GM12878 (cell line): ENCODE measurements around the gene EPHB2. TPM values are rescaled to one million over a fixed set of nuclear protein-coding genes. Genes with fewer than 3 reads are reported as not detected.
A peak's percentile ranks its signal among the peaks of the same experiment; 100 is the strongest.

Source experiments
- ATAC-seq: fragments of 200-7000 bp; cut with Tn5 transposase; 3 replicates; pipeline ENCODE4 v1.9.1; 2020; ENCODE audit warnings: mild to moderate bottlenecking, moderate library complexity
- BruUV-seq: library from RNA; stranded (reverse); fragments of 400-500 nt; replicated peaks from 2 replicates; lab custom pipeline; 2021; lab: Mats Ljungman, UMichigan
- CTCF ChIA-PET: fragments of 300-600 bp; sonication (Branson Sonifier 250); formaldehyde crosslinking; extraction: SDS; loops from one replicate; lab custom pipeline; 2021; ENCODE audit warnings: inconsistent platforms; lab: Yijun Ruan, JAX
- POLR2A ChIA-PET: fragments of 350-600 bp; formaldehyde crosslinking; extraction: SDS; loops from one replicate; lab custom pipeline; 2021; ENCODE audit warnings: inconsistent platforms; lab: Charles Lee
- RAD21 ChIA-PET: fragments of 300-600 bp; sonication (Branson Sonifier 250); formaldehyde crosslinking; loops from one replicate; lab custom pipeline; 2023; ENCODE audit warnings: antibody characterized with exemption; ENCODE audit not compliant: unreplicated experiment; lab: Charles Lee
- SMC1A ChIA-PET: fragments of 300-600 bp; sonication (Branson Sonifier 250); formaldehyde crosslinking; loops from one replicate; lab custom pipeline; 2023; ENCODE audit not compliant: unreplicated experiment, uncharacterized antibody; lab: Charles Lee
- DNase-seq: peaks from one replicate; pipeline ENCODE4 v3.0.0-alpha.2; 2011; ENCODE audit warnings: low read depth, low spot score
- FAIRE-seq: peaks from 3 replicates; lab custom pipeline; 2011; peaks lifted over from hg19 to GRCh38; lab: Jason Lieb, UNC
- H2AFZ ChIP-seq: 2 replicates; pipeline ENCODE4 v1.6.0; 2011; ENCODE audit warnings: low read depth, low read length, control low read depth; ENCODE audit not compliant: control insufficient read depth
- H3K27ac ChIP-seq: 2 replicates; pipeline ENCODE4 v1.5.1; 2011; ENCODE audit warnings: control low read depth; ENCODE audit not compliant: control insufficient read depth, insufficient read depth
- H3K27me3 ChIP-seq, 2 experiments: replicated peaks in 1 of 2; 2 replicates each; pipeline versions ENCODE4 v1.6.0 to v1.6.1; 2011; ENCODE audit warnings: low read length in 1 of 2; ENCODE audit not compliant: control insufficient read depth in 2 of 2, insufficient read depth in 2 of 2
- H3K36me3 ChIP-seq, 2 experiments: 2 replicates each; pipeline ENCODE4 v1.5.1; 2011; ENCODE audit warnings: low read length in 1 of 2; ENCODE audit not compliant: control insufficient read depth in 2 of 2, insufficient read depth in 2 of 2
- H3K4me1 ChIP-seq: 2 replicates; pipeline ENCODE4 v1.6.1; 2011; ENCODE audit warnings: mild to moderate bottlenecking, low read length, moderate library complexity, mixed read lengths; ENCODE audit not compliant: control insufficient read depth, insufficient read depth
- H3K4me2 ChIP-seq: 2 replicates; pipeline ENCODE4 v1.6.0; 2011; ENCODE audit warnings: control low read depth; ENCODE audit not compliant: control insufficient read depth, insufficient read depth
- H3K4me3 ChIP-seq: fragments of 200-600 bp; sonication (generic); 2 replicates; pipeline ENCODE4 v1.5.1; 2016
- H3K79me2 ChIP-seq: 2 replicates; pipeline ENCODE4 v1.6.0; 2011; ENCODE audit warnings: low read length; ENCODE audit not compliant: control insufficient read depth, insufficient read depth
- H3K9ac ChIP-seq: 2 replicates; pipeline ENCODE4 v1.8.0; 2011; ENCODE audit warnings: low read length, control low read depth, mixed read lengths; ENCODE audit not compliant: control insufficient read depth, insufficient read depth
- H3K9me3 ChIP-seq: replicated peaks from 3 replicates; pipeline ENCODE4 v1.5.1; 2011; ENCODE audit warnings: mild to moderate bottlenecking, low read length; ENCODE audit not compliant: control insufficient read depth, insufficient read depth
- H4K20me1 ChIP-seq: 2 replicates; pipeline ENCODE4 v1.6.0; 2011; ENCODE audit not compliant: control insufficient read depth, insufficient read depth
- RAD21 ChIP-seq: IDR thresholded peaks from 2 replicates; pipeline ENCODE4 v1.6.1; 2011; ENCODE audit warnings: mild to moderate bottlenecking, low read depth, low read length, moderate library complexity; ENCODE audit not compliant: insufficient read depth
- SMC3 ChIP-seq: IDR thresholded peaks from 2 replicates; pipeline ENCODE4 v1.6.1; 2011; ENCODE audit warnings: low read length, improper control_type of control experiment, borderline replicate concordance
- SUPT20H ChIP-seq: IDR thresholded peaks from 2 replicates; pipeline ENCODE4 v1.6.1; 2011; ENCODE audit warnings: low read depth, mild to moderate bottlenecking, low read length, moderate library complexity, borderline replicate concordance; ENCODE audit not compliant: control insufficient read depth
- WGBS: methylation state at CpG from one replicate; pipeline ENCODE4 v1.1.6; 2016; ENCODE audit warnings: low lambda C conversion rate; ENCODE audit not compliant: insufficient replicate concordance, insufficient coverage; ENCODE audit errors: missing lambda C conversion rate; 5-methylcytosine and 5-hydroxymethylcytosine counted together
- in situ Hi-C: fragments of 300-500 bp; cut with MboI; formaldehyde crosslinking; loops from 9 replicates; pipeline ENCODE4 v1.14.3; 2018; ENCODE audit warnings: mixed read lengths
- intact Hi-C: fragments of 100-400 bp; cut with micrococcal nuclease; formaldehyde crosslinking; loops from one replicate; pipeline ENCODE4 v1.14.2; 2022; ENCODE audit not compliant: unreplicated experiment
- polyA plus RNA-seq, 11 experiments: library from polyadenylated mRNA; depleted of rRNA in 4 of 11; unstranded in 6 of 11; stranded (reverse) in 5 of 11; fragments of >200 nt; fragmentation: Nextera tagmentation in 4 of 11; fragmentation: Illumina TruSeq in 1 of 11; extraction: Ambion mirVana in 4 of 11; extraction: Trizol in 1 of 11; gene quantifications; 1 replicate in 1 of 11; 2 replicates in 10 of 11; pipeline versions ENCODE4 v1.2.1 to v1.2.3, GENCODE V29; 2011 to 2016; ENCODE audit warnings: inconsistent platforms in 2 of 11, missing spikeins in 2 of 11, low read depth in 1 of 11
- total RNA-seq, 4 experiments: library from RNA; depleted of rRNA in 3 of 4; stranded (reverse); fragments of >200 nt in 3 of 4; fragmentation: Illumina TruSeq in 1 of 4; extraction: Trizol in 1 of 4; gene quantifications; 2 replicates each; pipeline versions ENCODE4 v1.2.1 to v1.2.3, GENCODE V29; 2013 to 2021
- TF ChIP-seq, protein P1 (sequence below): IDR thresholded peaks from 2 replicates; pipeline ENCODE4 v1.6.1; 2012; ENCODE audit warnings: low read length, inconsistent platforms
- TF ChIP-seq, protein P2 (sequence below): fragments of 450-650 bp; formaldehyde crosslinking; IDR thresholded peaks from 2 replicates; pipeline ENCODE4 v1.4.0; 2020; ENCODE audit warnings: mild to moderate bottlenecking, moderate library complexity
- TF ChIP-seq, protein P3 (sequence below), 3 experiments: IDR thresholded peaks in 2 of 3; conservative IDR thresholded peaks in 1 of 3; 2 replicates each; pipeline ENCODE4 v1.5.1; 2011; ENCODE audit warnings: low read depth in 3 of 3, low read length in 3 of 3, mild to moderate bottlenecking in 3 of 3, control low read depth in 2 of 3, moderate library complexity in 2 of 3, inconsistent platforms in 1 of 3, mixed read lengths in 1 of 3; ENCODE audit not compliant: control insufficient read depth in 2 of 3, insufficient read depth in 1 of 3; ENCODE audit errors: extremely low read depth in 1 of 3

EPHB2 gene
- total and polyA plus RNA-seq, 10 of the 15 experiments (the other 5 are each of a cell fraction or from before 2014, with no cell fraction given), result 0.13 to 3.3 (median 0.92) TPM

DNA sequence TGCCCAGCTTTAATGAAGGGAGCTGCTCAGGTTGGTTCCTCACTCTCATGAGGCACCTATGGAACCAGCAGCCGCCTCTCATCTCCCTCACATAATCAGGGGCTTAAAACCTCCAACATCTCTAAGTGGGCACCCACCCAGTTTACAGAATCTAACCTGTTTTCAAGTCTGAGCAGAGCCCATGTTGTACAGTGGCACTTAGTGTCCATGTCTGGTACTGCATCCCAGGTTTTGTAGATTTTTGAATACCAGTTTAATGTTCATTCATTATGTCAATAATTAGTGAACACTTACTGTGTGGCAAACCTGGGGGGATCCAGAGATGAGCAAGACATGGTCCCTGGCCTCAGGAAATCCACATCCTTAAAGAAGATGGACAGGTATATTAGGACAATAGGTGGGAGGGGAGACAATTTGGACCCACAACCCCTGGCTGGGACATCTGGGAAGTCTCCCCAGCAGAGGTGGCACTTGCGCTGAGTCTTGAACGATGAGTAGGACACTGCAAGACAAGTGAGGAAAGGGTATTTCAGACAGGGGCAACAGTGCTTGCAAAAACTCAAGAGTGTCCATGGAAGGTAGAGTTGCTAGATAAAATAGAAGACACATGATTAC is 178.7 kb downstream of the EPHB2 start:
- H3K4me3 ChIP-seq, result no peak overlapping the region
- BruUV-seq, result no TSS peak
- SMC1A ChIA-PET, result interaction anchor here (1.0 to 2.1 kb wide), 3 partner anchors 185 to 214 kb away, joined by 3 to 19 read pairs (median 5); no protein-coding TSS in a partner anchor
- 0% methylated on average over 3 of the region's 3 CpGs for WGBS
- H4K20me1 ChIP-seq, result no peaks in the 10 kb centered on the region
- H3K79me2 ChIP-seq, result no peaks in the 10 kb centered on the region
- intact Hi-C loops (loop anchor here (1.0 kb wide), 1 partner anchor 185 kb away; no protein-coding TSS in a partner anchor), in situ Hi-C loops (loop anchor here (10.0 kb wide), 1 partner anchor 185 kb away; no protein-coding TSS in a partner anchor)
- H3K9me3 ChIP-seq, result no peaks in the 10 kb centered on the region
- ATAC-seq, result peak; percentile 74
- peak; percentile 81 for TF ChIP-seq RAD21
- TF ChIP-seq, protein P1, sequence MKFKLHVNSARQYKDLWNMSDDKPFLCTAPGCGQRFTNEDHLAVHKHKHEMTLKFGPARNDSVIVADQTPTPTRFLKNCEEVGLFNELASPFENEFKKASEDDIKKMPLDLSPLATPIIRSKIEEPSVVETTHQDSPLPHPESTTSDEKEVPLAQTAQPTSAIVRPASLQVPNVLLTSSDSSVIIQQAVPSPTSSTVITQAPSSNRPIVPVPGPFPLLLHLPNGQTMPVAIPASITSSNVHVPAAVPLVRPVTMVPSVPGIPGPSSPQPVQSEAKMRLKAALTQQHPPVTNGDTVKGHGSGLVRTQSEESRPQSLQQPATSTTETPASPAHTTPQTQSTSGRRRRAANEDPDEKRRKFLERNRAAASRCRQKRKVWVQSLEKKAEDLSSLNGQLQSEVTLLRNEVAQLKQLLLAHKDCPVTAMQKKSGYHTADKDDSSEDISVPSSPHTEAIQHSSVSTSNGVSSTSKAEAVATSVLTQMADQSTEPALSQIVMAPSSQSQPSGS, result no peak
- TF ChIP-seq SUPT20H, result no peak
- TF ChIP-seq, protein P2, sequence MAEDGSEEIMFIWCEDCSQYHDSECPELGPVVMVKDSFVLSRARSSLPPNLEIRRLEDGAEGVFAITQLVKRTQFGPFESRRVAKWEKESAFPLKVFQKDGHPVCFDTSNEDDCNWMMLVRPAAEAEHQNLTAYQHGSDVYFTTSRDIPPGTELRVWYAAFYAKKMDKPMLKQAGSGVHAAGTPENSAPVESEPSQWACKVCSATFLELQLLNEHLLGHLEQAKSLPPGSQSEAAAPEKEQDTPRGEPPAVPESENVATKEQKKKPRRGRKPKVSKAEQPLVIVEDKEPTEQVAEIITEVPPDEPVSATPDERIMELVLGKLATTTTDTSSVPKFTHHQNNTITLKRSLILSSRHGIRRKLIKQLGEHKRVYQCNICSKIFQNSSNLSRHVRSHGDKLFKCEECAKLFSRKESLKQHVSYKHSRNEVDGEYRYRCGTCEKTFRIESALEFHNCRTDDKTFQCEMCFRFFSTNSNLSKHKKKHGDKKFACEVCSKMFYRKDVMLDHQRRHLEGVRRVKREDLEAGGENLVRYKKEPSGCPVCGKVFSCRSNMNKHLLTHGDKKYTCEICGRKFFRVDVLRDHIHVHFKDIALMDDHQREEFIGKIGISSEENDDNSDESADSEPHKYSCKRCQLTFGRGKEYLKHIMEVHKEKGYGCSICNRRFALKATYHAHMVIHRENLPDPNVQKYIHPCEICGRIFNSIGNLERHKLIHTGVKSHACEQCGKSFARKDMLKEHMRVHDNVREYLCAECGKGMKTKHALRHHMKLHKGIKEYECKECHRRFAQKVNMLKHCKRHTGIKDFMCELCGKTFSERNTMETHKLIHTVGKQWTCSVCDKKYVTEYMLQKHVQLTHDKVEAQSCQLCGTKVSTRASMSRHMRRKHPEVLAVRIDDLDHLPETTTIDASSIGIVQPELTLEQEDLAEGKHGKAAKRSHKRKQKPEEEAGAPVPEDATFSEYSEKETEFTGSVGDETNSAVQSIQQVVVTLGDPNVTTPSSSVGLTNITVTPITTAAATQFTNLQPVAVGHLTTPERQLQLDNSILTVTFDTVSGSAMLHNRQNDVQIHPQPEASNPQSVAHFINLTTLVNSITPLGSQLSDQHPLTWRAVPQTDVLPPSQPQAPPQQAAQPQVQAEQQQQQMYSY (CRISPR knock-in tag), result no peak
- peak; percentile 63; the same call in 1 of the 2 replicates for TF ChIP-seq SMC3
- TF ChIP-seq, protein P3, sequence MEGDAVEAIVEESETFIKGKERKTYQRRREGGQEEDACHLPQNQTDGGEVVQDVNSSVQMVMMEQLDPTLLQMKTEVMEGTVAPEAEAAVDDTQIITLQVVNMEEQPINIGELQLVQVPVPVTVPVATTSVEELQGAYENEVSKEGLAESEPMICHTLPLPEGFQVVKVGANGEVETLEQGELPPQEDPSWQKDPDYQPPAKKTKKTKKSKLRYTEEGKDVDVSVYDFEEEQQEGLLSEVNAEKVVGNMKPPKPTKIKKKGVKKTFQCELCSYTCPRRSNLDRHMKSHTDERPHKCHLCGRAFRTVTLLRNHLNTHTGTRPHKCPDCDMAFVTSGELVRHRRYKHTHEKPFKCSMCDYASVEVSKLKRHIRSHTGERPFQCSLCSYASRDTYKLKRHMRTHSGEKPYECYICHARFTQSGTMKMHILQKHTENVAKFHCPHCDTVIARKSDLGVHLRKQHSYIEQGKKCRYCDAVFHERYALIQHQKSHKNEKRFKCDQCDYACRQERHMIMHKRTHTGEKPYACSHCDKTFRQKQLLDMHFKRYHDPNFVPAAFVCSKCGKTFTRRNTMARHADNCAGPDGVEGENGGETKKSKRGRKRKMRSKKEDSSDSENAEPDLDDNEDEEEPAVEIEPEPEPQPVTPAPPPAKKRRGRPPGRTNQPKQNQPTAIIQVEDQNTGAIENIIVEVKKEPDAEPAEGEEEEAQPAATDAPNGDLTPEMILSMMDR (IDR thresholded peaks at IDR 0.05 in 2 of 3, conservative IDR thresholded peaks at IDR 0.05 in 1 of 3; ENCODE audit: control insufficient read depth in 2 of 3, extremely low read depth in 1 of 3, insufficient read depth in 1 of 3, low read depth in 3 of 3, low read length in 3 of 3), result peak; percentile 72 to 86 (median 78)
- POLR2A ChIA-PET, result no interaction called here
- no peaks in the 10 kb centered on the region for H3K27me3 ChIP-seq
- CTCF ChIA-PET, result interaction anchor here (0.6 to 2.7 kb wide), 13 partner anchors 8 to 469 kb away, joined by 3 to 36 read pairs (median 4); no protein-coding TSS in a partner anchor
- no peaks in the 10 kb centered on the region for H3K4me1 ChIP-seq
- FAIRE-seq, result peak; percentile 27
- no peaks in the 10 kb centered on the region for H3K36me3 ChIP-seq
- no peak overlapping the region for H3K4me2 ChIP-seq
- no peak overlapping the region for H3K9ac ChIP-seq
- no peak overlapping the region for H2AFZ ChIP-seq
- H3K27ac ChIP-seq, result no peak overlapping the region
- RAD21 ChIA-PET, result interaction anchor here (1.0 to 2.2 kb wide), 2 partner anchors 68 to 185 kb away, joined by 5 to 17 read pairs; no protein-coding TSS in a partner anchor
- DNase-seq, result no peak
